Thoracic aorta (tissue), 2 donors: ENCODE measurements around the gene KIF6. TPM values are rescaled to one million over a fixed set of nuclear protein-coding genes. Genes with fewer than 3 reads are reported as not detected.
A peak's percentile ranks its signal among the peaks of the same experiment; 100 is the strongest.

Experiments used
- ATAC-seq: fragments of 150-250 bp; one replicate; pipeline ENCODE4 v1.8.0; 2017; ENCODE audit warnings: low read depth; ENCODE audit not compliant: insufficient number of reproducible peaks, low FRiP score
- DNase-seq: peaks from one replicate; pipeline ENCODE4 v3.0.0-alpha.2; 2020; ENCODE audit warnings: low spot score
- H3K27ac ChIP-seq, 2 donors: fragments of 200-600 bp; sonication (generic); 1 replicate in 1 of 2; 2 replicates in 1 of 2; pipeline ENCODE4 v1.5.1; 2016; ENCODE audit warnings: mild to moderate bottlenecking in 2 of 2, moderate library complexity in 2 of 2
- H3K27me3 ChIP-seq: fragments of 200-600 bp; sonication (generic); replicated peaks from 2 replicates; pipeline ENCODE4 v1.6.0; 2016; ENCODE audit warnings: mild to moderate bottlenecking; ENCODE audit not compliant: insufficient read depth
- H3K36me3 ChIP-seq: fragments of 200-600 bp; sonication (generic); one replicate; pipeline ENCODE4 v1.5.1; 2016
- H3K4me1 ChIP-seq, 2 donors: fragments of 200-600 bp; sonication (generic); 1 replicate in 1 of 2; 2 replicates in 1 of 2; pipeline versions ENCODE4 v1.5.1 to v1.6.0; 2016; ENCODE audit warnings: low read depth in 2 of 2, mild to moderate bottlenecking in 1 of 2; ENCODE audit not compliant: control insufficient read depth in 1 of 2
- H3K4me3 ChIP-seq: fragments of 200-600 bp; sonication (generic); 2 replicates; pipeline ENCODE4 v1.5.1; 2016; ENCODE audit warnings: mild to moderate bottlenecking
- H3K9me3 ChIP-seq: fragments of 200-600 bp; sonication (generic); 2 replicates; pipeline ENCODE4 v1.5.1; 2016
- total RNA-seq, 2 donors: library from RNA; depleted of rRNA; stranded (reverse); fragments of >200 nt; gene quantifications; one replicate each; pipeline versions ENCODE4 v1.1.0 to v1.2.3, GENCODE V29; 2016
- TF ChIP-seq, protein P1 (sequence below): fragments of 200-600 bp; sonication (generic); IDR thresholded peaks from one replicate; pipeline ENCODE4 v1.5.1; 2019; ENCODE audit warnings: antibody characterized with exemption

KIF6 gene
- total RNA-seq, 2 donors from 2014 or later = not detected

DNA sequence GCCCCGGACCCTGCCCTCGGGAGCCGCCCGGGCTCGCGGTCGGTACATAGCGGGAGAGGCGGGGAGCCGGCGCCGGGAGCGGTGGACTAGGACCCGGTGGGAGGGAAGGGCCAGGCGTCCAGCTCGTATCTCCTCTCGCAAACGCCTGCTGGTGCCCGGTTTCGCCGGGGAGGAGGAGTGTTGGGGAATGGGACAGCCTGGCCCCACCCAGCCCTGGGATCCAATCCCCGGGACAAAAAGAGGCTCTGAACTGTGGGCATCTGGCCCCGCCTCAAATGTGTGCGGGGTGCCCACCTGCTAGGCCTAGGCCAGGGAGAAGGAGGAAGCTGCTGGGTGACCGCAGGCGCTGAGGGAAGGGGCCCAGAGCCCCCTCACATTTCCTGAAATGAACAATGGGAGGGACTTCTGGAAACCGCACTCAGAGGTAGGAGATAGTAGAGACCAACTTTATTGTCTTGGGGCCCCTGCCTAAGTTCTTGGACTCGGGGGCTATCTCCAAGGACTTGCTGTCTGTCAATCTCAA lies 410.9 kb downstream of the KIF6 start, which contains the start of gene KCNK17:
Gene KCNK17, minus strand, starts transcription at position 147 of the 523 bp plus-strand sequence. Its CDS starts 99 bp downstream, at position 48.
- Histone ChIP-seq H3K9me3 (no peaks in the 10 kb centered on the region), H3K36me3 (no peaks in the 10 kb centered on the region), H3K4me3 (peak within 1 kb of the TSS; percentile 78), H3K4me1 (peaks cover 15 to 90% of the 10 kb centered on the region in 2 donors), H3K27ac (peak within 1 kb of the TSS; percentile 72 to 81), H3K27me3 (no peaks in the 10 kb centered on the region)
- ATAC-seq = no peak
- TF ChIP-seq, protein P1, sequence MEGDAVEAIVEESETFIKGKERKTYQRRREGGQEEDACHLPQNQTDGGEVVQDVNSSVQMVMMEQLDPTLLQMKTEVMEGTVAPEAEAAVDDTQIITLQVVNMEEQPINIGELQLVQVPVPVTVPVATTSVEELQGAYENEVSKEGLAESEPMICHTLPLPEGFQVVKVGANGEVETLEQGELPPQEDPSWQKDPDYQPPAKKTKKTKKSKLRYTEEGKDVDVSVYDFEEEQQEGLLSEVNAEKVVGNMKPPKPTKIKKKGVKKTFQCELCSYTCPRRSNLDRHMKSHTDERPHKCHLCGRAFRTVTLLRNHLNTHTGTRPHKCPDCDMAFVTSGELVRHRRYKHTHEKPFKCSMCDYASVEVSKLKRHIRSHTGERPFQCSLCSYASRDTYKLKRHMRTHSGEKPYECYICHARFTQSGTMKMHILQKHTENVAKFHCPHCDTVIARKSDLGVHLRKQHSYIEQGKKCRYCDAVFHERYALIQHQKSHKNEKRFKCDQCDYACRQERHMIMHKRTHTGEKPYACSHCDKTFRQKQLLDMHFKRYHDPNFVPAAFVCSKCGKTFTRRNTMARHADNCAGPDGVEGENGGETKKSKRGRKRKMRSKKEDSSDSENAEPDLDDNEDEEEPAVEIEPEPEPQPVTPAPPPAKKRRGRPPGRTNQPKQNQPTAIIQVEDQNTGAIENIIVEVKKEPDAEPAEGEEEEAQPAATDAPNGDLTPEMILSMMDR = no peak
- DNase-seq = no peak

DNA sequence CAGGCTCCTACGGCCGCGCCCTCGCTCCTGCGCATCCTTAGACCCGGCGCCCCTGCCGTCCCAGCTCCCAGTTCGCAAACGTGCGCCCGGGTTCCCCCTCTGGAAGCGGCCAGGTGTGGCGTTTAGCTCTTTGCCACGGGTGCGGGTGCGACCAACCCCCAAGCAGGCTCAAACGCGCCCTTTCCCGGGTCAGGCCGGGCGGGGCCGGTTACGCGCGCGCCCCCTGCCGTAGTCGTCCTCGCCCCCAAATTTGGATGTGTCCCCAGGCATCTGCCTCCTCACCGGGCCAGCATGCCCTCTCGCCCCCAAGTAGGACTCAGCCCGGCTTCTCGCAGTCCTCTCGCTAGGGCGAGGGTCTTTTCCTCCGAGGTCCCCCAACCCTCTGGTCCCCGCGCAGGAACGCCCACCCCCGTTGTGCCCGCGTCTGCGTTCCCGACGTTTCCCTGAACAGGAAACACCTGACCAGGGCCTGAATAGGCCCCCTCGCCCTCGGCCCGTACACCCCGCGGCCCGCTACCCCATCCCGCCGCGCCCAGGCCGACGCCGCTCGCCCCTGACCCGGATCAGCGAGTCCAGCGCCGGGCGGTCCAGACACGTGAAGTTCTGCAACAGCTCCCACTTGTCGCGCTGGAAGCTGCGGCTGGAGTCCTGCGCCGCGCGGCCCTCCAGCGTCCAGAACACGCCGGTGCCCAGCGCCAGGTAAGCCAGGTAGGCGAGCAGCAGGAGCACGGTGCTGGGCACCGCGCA lies 411.5 kb downstream of the KIF6 start:
- Histone ChIP-seq H3K9me3 (no peaks in the 10 kb centered on the region), H3K27ac (peak overlapping the region; percentile 72 to 81), H3K27me3 (no peaks in the 10 kb centered on the region), H3K36me3 (no peaks in the 10 kb centered on the region), H3K4me1 (peaks cover 9 to 84% of the 10 kb centered on the region in 2 donors), H3K4me3 (peak overlapping the region; percentile 78)
- ATAC-seq = peak; percentile 11
- TF ChIP-seq, protein P1 = no peak
- no peak for DNase-seq

DNA sequence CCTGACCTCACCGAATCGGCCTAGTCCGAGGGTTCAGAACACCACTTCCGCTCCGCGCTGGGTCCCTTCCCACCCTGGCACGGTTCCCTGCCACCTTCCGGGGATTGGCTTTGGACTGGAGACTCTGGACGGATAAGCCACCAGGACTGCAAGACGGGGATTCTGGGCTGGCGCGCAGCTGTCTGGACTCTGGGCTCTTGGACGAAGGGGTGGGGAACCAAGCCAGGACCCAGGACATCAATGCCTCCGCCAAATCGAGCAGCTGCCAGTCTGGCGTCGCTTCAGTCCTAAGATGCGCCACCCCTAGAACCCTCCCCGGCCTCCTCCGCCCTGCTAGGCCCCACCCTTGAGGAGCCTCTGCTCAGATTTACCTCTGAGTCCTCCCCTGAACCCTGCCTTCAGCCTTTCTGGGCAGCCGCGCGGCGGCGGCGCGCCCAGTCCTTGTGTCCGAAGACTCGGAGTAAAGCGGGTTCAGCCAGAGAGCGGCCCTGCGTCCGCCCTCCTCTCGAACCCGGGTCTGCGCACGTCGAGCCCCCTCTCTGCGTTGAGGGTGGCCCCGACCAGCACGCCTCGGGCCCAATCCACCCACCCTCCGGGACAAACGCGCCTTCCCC lies 412.2 kb downstream of the KIF6 start:
- H3K36me3 ChIP-seq = peaks cover under 1% of the 10 kb centered on the region
- TF ChIP-seq, protein P1 = no peak
- DNase-seq (no peak), ATAC-seq (no peak)
- peak overlapping the region; percentile 78 for H3K4me3 ChIP-seq
- H3K27me3 ChIP-seq = no peaks in the 10 kb centered on the region
- peaks cover 9 to 77% of the 10 kb centered on the region in 2 donors for H3K4me1 ChIP-seq
- no peaks in the 10 kb centered on the region for H3K9me3 ChIP-seq
- H3K27ac ChIP-seq = peak overlapping the region; percentile 72 to 81

DNA sequence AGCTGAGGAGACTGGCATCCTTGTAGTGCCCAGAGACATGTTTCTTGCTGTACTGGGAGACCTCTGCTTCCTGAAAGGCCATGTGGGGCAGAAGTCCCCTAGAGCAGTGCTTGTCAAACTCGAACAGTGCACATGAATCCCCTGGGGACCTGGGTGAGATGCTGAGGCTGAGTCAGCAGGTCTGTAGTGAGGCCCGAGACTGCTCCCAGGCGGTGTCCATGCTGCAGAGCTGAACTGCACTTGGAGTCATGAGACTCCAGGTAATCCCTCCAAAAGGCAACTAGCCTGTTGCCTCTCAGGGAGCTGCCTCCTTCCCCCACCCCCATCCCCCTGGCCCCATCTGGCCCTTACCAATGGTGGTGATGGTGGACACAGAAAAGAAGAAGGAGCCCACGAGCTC lies 414.7 kb downstream of the KIF6 start:
- H3K9me3 ChIP-seq = no peaks in the 10 kb centered on the region
- DNase-seq = no peak

More for the DNA sequence above, 414.7 kb downstream of the KIF6 start:
- peaks cover 4% of the 10 kb centered on the region for H3K36me3 ChIP-seq
- no peak overlapping the region for H3K27ac ChIP-seq
- H3K4me1 ChIP-seq = peaks cover 9 to 52% of the 10 kb centered on the region in 2 donors
- no peak for ATAC-seq
- no peak overlapping the region for H3K4me3 ChIP-seq
- TF ChIP-seq, protein P1 = no peak
- H3K27me3 ChIP-seq = no peaks in the 10 kb centered on the region
